K562 (cell line): Measurements from ENCODE around the gene CLTA. TPM values are rescaled to one million over a fixed set of nuclear protein-coding genes. Genes with fewer than 3 reads are reported as not detected.

Source experiments
- ATAC-seq: fragments of 200-7000 bp; cut with Tn5 transposase; 3 replicates; pipeline ENCODE4 v1.9.1; 2020; ENCODE audit warnings: moderate library complexity
- BruUV-seq: library from RNA; stranded (reverse); fragments of 400-500 nt; replicated peaks from 2 replicates; lab custom pipeline; 2021; lab: Mats Ljungman, UMichigan
- CTCF ChIA-PET: fragments of 300-600 bp; formaldehyde crosslinking; extraction: SDS; loops from one replicate; lab custom pipeline; 2021; ENCODE audit warnings: low intra/inter-chr PET ratio; lab: Yijun Ruan, JAX
- POLR2A ChIA-PET: fragments of 300-600, 350-650 bp; sonication (Branson Sonifier 250); formaldehyde crosslinking; extraction: SDS; loops from one replicate; lab custom pipeline; 2021; ENCODE audit warnings: antibody characterized with exemption, inconsistent platforms; lab: Yijun Ruan, JAX
- DNase-seq, 4 experiments: peaks; one replicate each; pipeline versions ENCODE4 v3.0.0 to v3.0.0-alpha.2; 2011 to 2018; ENCODE audit warnings: low spot score in 3 of 4, mixed read lengths in 3 of 4; ENCODE audit errors: extremely low read depth in 1 of 4
- FAIRE-seq: peaks from 2 replicates; lab custom pipeline; 2011; peaks lifted over from hg19 to GRCh38; lab: Jason Lieb, UNC
- H2AFZ ChIP-seq: 2 replicates; pipeline ENCODE4 v1.6.0; 2011; ENCODE audit warnings: low read depth, low read length, control low read depth, inconsistent platforms
- H3K27ac ChIP-seq: fragments of 200-600 bp; 3 replicates; pipeline ENCODE4 v1.8.0; 2011; ENCODE audit warnings: low read depth, mild to moderate bottlenecking, control low read depth, inconsistent platforms, low read length, moderate library complexity, mixed read lengths; ENCODE audit errors: extremely low read depth
- H3K27me3 ChIP-seq, 2 experiments: fragments of 300-600 bp in 1 of 2; 2 replicates in 1 of 2; 3 replicates in 1 of 2; pipeline versions ENCODE4 v1.6.0 to v1.8.0; 2011; ENCODE audit warnings: inconsistent platforms in 2 of 2, low read length in 2 of 2, mild to moderate bottlenecking in 1 of 2, mixed read lengths in 1 of 2, moderate library complexity in 1 of 2; ENCODE audit not compliant: control insufficient read depth in 2 of 2, insufficient read depth in 2 of 2
- H3K36me3 ChIP-seq: fragments of 300-600 bp; 3 replicates; pipeline ENCODE4 v1.8.0; 2011; ENCODE audit warnings: mild to moderate bottlenecking, low read length, inconsistent platforms; ENCODE audit not compliant: control insufficient read depth, insufficient read depth
- H3K4me1 ChIP-seq, 2 experiments: fragments of 200-600 bp in 1 of 2; replicated peaks in 1 of 2; 2 replicates in 1 of 2; 3 replicates in 1 of 2; pipeline versions ENCODE4 v1.5.1 to v1.8.0; 2011; ENCODE audit warnings: inconsistent platforms in 2 of 2, low read length in 2 of 2, mild to moderate bottlenecking in 1 of 2, mixed read lengths in 1 of 2, moderate library complexity in 1 of 2; ENCODE audit not compliant: control insufficient read depth in 2 of 2, insufficient read depth in 2 of 2
- H3K4me2 ChIP-seq: 2 replicates; pipeline ENCODE4 v1.6.1; 2011; ENCODE audit warnings: low read length, control low read depth, inconsistent platforms, mixed read lengths; ENCODE audit not compliant: insufficient read depth
- H3K4me3 ChIP-seq: fragments of 200-600 bp; sonication (generic), shearing (Covaris generic); 2 replicates; pipeline ENCODE4 v1.5.1; 2016; ENCODE audit warnings: control low read depth, inconsistent platforms
- H3K79me2 ChIP-seq: fragments of 200-600 bp; 3 replicates; pipeline ENCODE4 v1.8.0; 2011; ENCODE audit warnings: low read length, inconsistent platforms; ENCODE audit not compliant: control insufficient read depth, insufficient read depth
- H3K9ac ChIP-seq, 2 experiments: 2 replicates each; pipeline versions ENCODE4 v1.6.0 to v1.6.1; 2011; ENCODE audit warnings: low read depth in 2 of 2, low read length in 2 of 2, control low read depth in 1 of 2, inconsistent platforms in 1 of 2, mild to moderate bottlenecking in 1 of 2, mixed read lengths in 1 of 2; ENCODE audit not compliant: insufficient read depth in 1 of 2
- H3K9me1 ChIP-seq: one replicate; pipeline ENCODE4 v1.6.0; 2011; ENCODE audit warnings: inconsistent platforms, mild to moderate bottlenecking, low read length, moderate library complexity; ENCODE audit not compliant: control insufficient read depth, insufficient read depth
- H3K9me3 ChIP-seq: replicated peaks from 2 replicates; pipeline ENCODE4 v1.5.1; 2011; ENCODE audit warnings: low read depth, low read length, inconsistent platforms; ENCODE audit not compliant: control insufficient read depth, insufficient read depth
- H4K20me1 ChIP-seq: replicated peaks from 2 replicates; pipeline ENCODE4 v1.6.1; 2011; ENCODE audit warnings: low read length, inconsistent platforms, mixed read lengths; ENCODE audit not compliant: control insufficient read depth, insufficient read depth
- BHLHE40 ChIP-seq: IDR thresholded peaks from 2 replicates; pipeline ENCODE4 v1.6.1; 2011; ENCODE audit warnings: low read length, improper control_type of control experiment
- CBFB ChIP-seq: sonication (generic); formaldehyde crosslinking; IDR thresholded peaks from 2 replicates; pipeline ENCODE4 v1.4.0; 2020; ENCODE audit warnings: mild to moderate bottlenecking, missing genetic modification reagents
- CCNT2 ChIP-seq: IDR thresholded peaks from 2 replicates; pipeline ENCODE4 v1.6.1; 2011; ENCODE audit warnings: borderline replicate concordance, low read depth, mild to moderate bottlenecking, moderate library complexity, mixed read lengths, low read length; ENCODE audit not compliant: insufficient read length; ENCODE audit errors: extremely low read depth
- KAT7 ChIP-seq: sonication (generic); formaldehyde crosslinking; IDR thresholded peaks from 2 replicates; pipeline ENCODE4 v1.8.0; 2022; ENCODE audit warnings: missing genetic modification reagents, mild to moderate bottlenecking, borderline replicate concordance
- KHSRP ChIP-seq: fragments of 450-650 bp; IDR thresholded peaks from 2 replicates; pipeline ENCODE4 v1.6.1; 2017
- MYBL2 ChIP-seq, 2 experiments: fragments of 450-650 bp in 1 of 2; sonication (generic) in 1 of 2; formaldehyde crosslinking in 1 of 2; IDR thresholded peaks; 2 replicates each; pipeline versions ENCODE4 v1.6.1 to v1.8.1; 2017 to 2022; ENCODE audit warnings: borderline replicate concordance in 1 of 2, inconsistent platforms in 1 of 2, low read depth in 1 of 2, mild to moderate bottlenecking in 1 of 2, missing genetic modification reagents in 1 of 2, moderate library complexity in 1 of 2
- MYNN ChIP-seq, 2 experiments: sonication (generic); formaldehyde crosslinking in 1 of 2; IDR thresholded peaks; 2 replicates each; pipeline versions ENCODE4 v1.5.0 to v1.6.1; 2016 to 2020; ENCODE audit warnings: antibody characterized with exemption in 1 of 2, missing genetic modification reagents in 1 of 2
- RBFOX2 ChIP-seq: fragments of 200-400 bp; formaldehyde crosslinking; IDR thresholded peaks from 2 replicates; pipeline ENCODE4 v1.6.1; 2017; ENCODE audit warnings: low read depth, mild to moderate bottlenecking, low read length, moderate library complexity
- RBM25 ChIP-seq: fragments of 200-400 bp; formaldehyde crosslinking; IDR thresholded peaks from 2 replicates; pipeline ENCODE4 v1.6.1; 2018; ENCODE audit warnings: low read length, low read depth, moderate library complexity; ENCODE audit not compliant: severe bottlenecking
- SMARCE1 ChIP-seq: fragments of 450-650 bp; IDR thresholded peaks from 2 replicates; pipeline ENCODE4 v1.7.1; 2016; ENCODE audit warnings: mild to moderate bottlenecking
- SOX6 ChIP-seq: fragments of 450-650 bp; IDR thresholded peaks from 2 replicates; pipeline ENCODE4 v1.6.1; 2014; ENCODE audit warnings: mild to moderate bottlenecking
- SPI1 ChIP-seq: IDR thresholded peaks from 2 replicates; pipeline ENCODE4 v1.6.1; 2011; ENCODE audit warnings: low read depth, low read length, control low read depth, borderline replicate concordance
- ZNF143 ChIP-seq: sonication (generic); formaldehyde crosslinking; IDR thresholded peaks from 2 replicates; pipeline ENCODE4 v1.9.0; 2022; ENCODE audit warnings: mild to moderate bottlenecking, missing genetic modification reagents
- ZNF764 ChIP-seq: fragments of 250-450 bp; sonication (Bioruptor Pico); IDR thresholded peaks from 2 replicates; pipeline ENCODE4 v1.4.0; 2020; ENCODE audit warnings: low read depth, mild to moderate bottlenecking, moderate library complexity
- WGBS: fragments of 100-300 bp; shearing (Covaris generic); methylation state at CpG from one replicate; pipeline ENCODE4 v1.1.6; 2016; ENCODE audit warnings: low coverage, mixed read lengths; ENCODE audit not compliant: insufficient coverage; ENCODE audit errors: missing lambda C conversion rate; 5-methylcytosine and 5-hydroxymethylcytosine counted together
- in situ Hi-C: fragments of 300-500 bp; cut with MboI; formaldehyde crosslinking; loops from 4 replicates; pipeline ENCODE4 v1.15.0; 2018; ENCODE audit warnings: inconsistent platforms, mixed read lengths
- intact Hi-C: fragments of 100-400 bp; cut with micrococcal nuclease; formaldehyde crosslinking; loops from 2 replicates; pipeline ENCODE4 v1.14.2; 2022
- polyA plus RNA-seq, 8 experiments: library from polyadenylated mRNA; depleted of rRNA in 4 of 8; stranded (reverse) in 5 of 8; unstranded in 3 of 8; fragments of >200 nt; fragmentation: Nextera tagmentation in 2 of 8; fragmentation: Illumina TruSeq in 1 of 8; extraction: Ambion mirVana in 2 of 8; extraction: Trizol in 1 of 8; gene quantifications; 2 replicates each; pipeline versions ENCODE4 v1.2.1 to v1.2.3, GENCODE V29; 2011 to 2014; ENCODE audit warnings: inconsistent platforms in 1 of 8, missing spikeins in 1 of 8
- total RNA-seq, 7 experiments: library from RNA; depleted of rRNA in 6 of 7; stranded (reverse); fragments of >200 nt in 6 of 7; fragmentation: Illumina TruSeq in 2 of 7; extraction: Trizol in 2 of 7; gene quantifications; 2 replicates each; pipeline versions ENCODE4 v1.2.1 to v1.2.3, GENCODE V29; 2011 to 2021; ENCODE audit warnings: low replicate concordance in 1 of 7
- TF ChIP-seq, protein P1 (sequence below): fragments of 200-400 bp; formaldehyde crosslinking; IDR thresholded peaks from 2 replicates; pipeline ENCODE4 v1.6.1; 2017; ENCODE audit warnings: mild to moderate bottlenecking, low read depth, low read length, moderate library complexity
- TF ChIP-seq, protein P2 (sequence below): fragments of 250-450 bp; sonication (Bioruptor Pico); IDR thresholded peaks from 2 replicates; pipeline ENCODE4 v1.8.0; 2021; ENCODE audit warnings: moderate library complexity, mild to moderate bottlenecking, inconsistent platforms
- TF ChIP-seq, protein P3 (sequence below): sonication (generic); formaldehyde crosslinking; IDR thresholded peaks from 2 replicates; pipeline ENCODE4 v1.8.1; 2023; ENCODE audit warnings: mild to moderate bottlenecking, missing genetic modification reagents

The CLTA gene
- total and polyA plus RNA-seq, 9 of the 15 experiments (the other 6 are each of a cell fraction or from before 2014, with no cell fraction given), result 37.8 to 219 (median 144) TPM

DNA sequence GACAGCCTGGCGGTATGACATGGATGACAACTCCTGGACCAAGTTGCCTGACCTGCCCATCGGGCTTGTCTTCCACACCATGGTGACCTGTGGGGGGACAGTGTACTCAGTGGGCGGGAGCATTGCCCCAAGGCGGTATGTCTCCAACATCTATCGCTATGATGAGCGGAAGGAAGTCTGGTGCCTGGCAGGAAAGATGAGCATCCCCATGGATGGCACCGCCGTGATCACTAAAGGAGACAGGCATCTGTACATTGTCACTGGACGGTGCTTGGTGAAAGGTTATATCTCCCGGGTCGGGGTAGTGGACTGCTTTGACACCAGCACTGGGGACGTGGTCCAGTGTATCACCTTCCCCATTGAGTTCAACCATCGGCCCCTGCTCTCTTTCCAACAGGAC, 20.2 kb upstream of the CLTA start:
- Histone ChIP-seq H3K4me1 (peaks cover 5 to 16% of the 10 kb centered on the region in 2 experiments; a peak in 4 of 5 replicates), H3K9ac (no peak overlapping the region), H3K27me3 (peaks cover 0 to 15% of the 10 kb centered on the region in 2 experiments; a peak in 2 of 5 replicates), H3K27ac (no peak overlapping the region), H2AFZ (no peak overlapping the region), H3K9me1 (no peaks in the 10 kb centered on the region), H3K9me3 (no peaks in the 10 kb centered on the region), H3K36me3 (no peaks in the 10 kb centered on the region), H3K4me2 (no peak overlapping the region), H3K79me2 (no peaks in the 10 kb centered on the region), H4K20me1 (no peaks in the 10 kb centered on the region), H3K4me3 (no peak overlapping the region)
- TF ChIP-seq ZNF143 (CRISPR knock-in tag) (no peak), MYBL2 (IDR thresholded peaks at IDR 0.05; ENCODE audit: low read depth) (no peak), MYBL2 (CRISPR knock-in tag; IDR thresholded peaks at IDR 0.05; ENCODE audit: borderline replicate concordance) (no peak), SMARCE1 (no peak), KAT7 (CRISPR knock-in tag) (no peak), SOX6 (no peak), KHSRP (no peak), BHLHE40 (no peak), ZNF764 (CRISPR knock-in tag) (no peak), MYNN (IDR thresholded peaks at IDR 0.05) (no peak), MYNN (CRISPR knock-in tag; IDR thresholded peaks at IDR 0.05) (no peak), CCNT2 (no peak), RBFOX2 (no peak), RBM25 (no peak), CBFB (CRISPR knock-in tag) (no peak), SPI1 (no peak)
- TF ChIP-seq, protein P1, sequence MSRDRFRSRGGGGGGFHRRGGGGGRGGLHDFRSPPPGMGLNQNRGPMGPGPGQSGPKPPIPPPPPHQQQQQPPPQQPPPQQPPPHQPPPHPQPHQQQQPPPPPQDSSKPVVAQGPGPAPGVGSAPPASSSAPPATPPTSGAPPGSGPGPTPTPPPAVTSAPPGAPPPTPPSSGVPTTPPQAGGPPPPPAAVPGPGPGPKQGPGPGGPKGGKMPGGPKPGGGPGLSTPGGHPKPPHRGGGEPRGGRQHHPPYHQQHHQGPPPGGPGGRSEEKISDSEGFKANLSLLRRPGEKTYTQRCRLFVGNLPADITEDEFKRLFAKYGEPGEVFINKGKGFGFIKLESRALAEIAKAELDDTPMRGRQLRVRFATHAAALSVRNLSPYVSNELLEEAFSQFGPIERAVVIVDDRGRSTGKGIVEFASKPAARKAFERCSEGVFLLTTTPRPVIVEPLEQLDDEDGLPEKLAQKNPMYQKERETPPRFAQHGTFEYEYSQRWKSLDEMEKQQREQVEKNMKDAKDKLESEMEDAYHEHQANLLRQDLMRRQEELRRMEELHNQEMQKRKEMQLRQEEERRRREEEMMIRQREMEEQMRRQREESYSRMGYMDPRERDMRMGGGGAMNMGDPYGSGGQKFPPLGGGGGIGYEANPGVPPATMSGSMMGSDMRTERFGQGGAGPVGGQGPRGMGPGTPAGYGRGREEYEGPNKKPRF, result no peak
- TF ChIP-seq, protein P2, sequence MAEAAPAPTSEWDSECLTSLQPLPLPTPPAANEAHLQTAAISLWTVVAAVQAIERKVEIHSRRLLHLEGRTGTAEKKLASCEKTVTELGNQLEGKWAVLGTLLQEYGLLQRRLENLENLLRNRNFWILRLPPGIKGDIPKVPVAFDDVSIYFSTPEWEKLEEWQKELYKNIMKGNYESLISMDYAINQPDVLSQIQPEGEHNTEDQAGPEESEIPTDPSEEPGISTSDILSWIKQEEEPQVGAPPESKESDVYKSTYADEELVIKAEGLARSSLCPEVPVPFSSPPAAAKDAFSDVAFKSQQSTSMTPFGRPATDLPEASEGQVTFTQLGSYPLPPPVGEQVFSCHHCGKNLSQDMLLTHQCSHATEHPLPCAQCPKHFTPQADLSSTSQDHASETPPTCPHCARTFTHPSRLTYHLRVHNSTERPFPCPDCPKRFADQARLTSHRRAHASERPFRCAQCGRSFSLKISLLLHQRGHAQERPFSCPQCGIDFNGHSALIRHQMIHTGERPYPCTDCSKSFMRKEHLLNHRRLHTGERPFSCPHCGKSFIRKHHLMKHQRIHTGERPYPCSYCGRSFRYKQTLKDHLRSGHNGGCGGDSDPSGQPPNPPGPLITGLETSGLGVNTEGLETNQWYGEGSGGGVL (CRISPR knock-in tag), result no peak
- TF ChIP-seq, protein P3, sequence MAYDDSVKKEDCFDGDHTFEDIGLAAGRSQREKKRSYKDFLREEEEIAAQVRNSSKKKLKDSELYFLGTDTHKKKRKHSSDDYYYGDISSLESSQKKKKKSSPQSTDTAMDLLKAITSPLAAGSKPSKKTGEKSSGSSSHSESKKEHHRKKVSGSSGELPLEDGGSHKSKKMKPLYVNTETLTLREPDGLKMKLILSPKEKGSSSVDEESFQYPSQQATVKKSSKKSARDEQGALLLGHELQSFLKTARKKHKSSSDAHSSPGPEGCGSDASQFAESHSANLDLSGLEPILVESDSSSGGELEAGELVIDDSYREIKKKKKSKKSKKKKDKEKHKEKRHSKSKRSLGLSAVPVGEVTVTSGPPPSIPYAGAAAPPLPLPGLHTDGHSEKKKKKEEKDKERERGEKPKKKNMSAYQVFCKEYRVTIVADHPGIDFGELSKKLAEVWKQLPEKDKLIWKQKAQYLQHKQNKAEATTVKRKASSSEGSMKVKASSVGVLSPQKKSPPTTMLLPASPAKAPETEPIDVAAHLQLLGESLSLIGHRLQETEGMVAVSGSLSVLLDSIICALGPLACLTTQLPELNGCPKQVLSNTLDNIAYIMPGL (CRISPR knock-in tag), result no peak
- ChIA-PET POLR2A (interaction anchor here (1.3 kb wide), 1 partner anchor 16 kb away, joined by 4 read pairs; no protein-coding TSS in a partner anchor), CTCF (no interaction called here)
- in situ Hi-C loops (no loop called here), intact Hi-C loops (no loop called here)
- ATAC-seq (no peak), DNase-seq (no peak), FAIRE-seq (no peak)
- 20% methylated on average over 13 of the region's 13 CpGs for WGBS
- no TSS peak for BruUV-seq
